Measurements from ENCODE around the gene RNASE12.
"Not testable (repeated sequence)": the region's sequence is repeated elsewhere in the genome, so short reads cannot be mapped to it uniquely, and the experiment has no call there.

The RNASE12 gene, protein sequence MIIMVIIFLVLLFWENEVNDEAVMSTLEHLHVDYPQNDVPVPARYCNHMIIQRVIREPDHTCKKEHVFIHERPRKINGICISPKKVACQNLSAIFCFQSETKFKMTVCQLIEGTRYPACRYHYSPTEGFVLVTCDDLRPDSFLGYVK

DNA sequence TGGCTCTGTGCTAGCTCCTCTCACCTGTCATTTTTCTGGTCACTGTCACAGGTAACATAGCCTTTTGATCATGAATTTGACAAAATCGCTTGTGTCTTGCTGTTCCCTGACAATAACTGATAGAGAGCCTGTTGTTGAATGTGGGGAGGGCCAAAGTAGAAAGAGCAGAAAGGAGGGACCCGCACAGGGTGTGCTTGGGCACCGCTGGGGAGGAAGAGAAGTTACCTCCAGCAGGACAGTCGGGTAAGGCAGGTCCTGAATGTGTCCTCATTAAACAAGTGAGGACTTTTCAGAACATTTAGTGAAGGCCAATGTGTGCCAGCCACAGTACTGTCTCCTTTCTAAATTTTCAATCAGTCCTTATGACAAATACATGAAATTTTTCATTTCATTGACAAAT lies at the start of gene RNASE12:
TSS of gene RNASE12 (minus strand) at position 142 of the 400 bp plus-strand sequence. CDS start 653 bp downstream, outside the sequence.
- intact Hi-C loops (cut with DNase I) = no loop called here
- DNase-seq = no peak

DNA sequence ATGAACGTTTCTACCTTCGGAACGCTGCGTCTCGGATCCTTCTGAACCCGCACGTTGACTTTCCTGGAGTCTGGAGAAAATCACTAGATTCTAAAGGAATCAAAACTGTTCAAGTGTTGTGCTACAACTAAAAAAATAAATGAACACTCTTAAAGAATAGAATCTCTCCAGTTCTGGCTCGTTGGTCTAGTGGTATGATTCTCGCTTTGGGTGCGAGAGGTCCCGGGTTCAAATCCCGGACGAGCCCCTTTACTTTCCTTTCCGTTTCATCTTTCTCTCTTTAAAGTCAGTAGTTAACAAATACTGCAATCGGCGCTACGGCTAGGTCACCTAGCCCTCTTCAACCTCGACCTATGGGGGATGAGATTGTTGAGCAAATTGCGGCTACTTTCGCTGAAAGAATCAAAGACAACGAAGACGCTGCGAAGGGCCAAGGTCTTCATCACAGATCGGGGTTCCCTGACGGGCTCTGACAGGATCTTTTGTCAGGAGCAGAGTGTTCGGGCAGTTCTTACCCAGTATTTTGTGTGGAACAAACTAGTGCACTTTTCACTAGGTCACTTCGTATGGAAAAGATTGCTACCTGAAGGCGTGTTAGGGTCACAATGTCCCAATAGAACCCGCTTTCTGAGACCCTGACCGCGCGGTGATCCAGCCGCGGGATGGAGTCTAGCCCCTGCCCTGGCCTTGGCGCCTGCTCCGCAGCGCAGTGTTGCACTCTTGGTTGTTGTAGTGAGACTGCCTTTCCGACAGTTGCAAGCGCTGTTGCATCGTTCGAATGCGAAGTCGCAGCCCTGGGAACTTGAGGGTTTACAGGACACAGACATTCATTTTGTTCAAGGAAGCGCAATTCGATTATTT lies 41.9 kb upstream of the RNASE12 start:
- peak in 4 of 10 donors; percentile 27 to 85 (median 55) for DNase-seq
- intact Hi-C loops (cut with DNase I) = loop anchor here (5.0 to 10.0 kb wide), 2 partner anchors 49 to 342 kb away; partner anchors contain the start of gene RNASE4

DNA sequence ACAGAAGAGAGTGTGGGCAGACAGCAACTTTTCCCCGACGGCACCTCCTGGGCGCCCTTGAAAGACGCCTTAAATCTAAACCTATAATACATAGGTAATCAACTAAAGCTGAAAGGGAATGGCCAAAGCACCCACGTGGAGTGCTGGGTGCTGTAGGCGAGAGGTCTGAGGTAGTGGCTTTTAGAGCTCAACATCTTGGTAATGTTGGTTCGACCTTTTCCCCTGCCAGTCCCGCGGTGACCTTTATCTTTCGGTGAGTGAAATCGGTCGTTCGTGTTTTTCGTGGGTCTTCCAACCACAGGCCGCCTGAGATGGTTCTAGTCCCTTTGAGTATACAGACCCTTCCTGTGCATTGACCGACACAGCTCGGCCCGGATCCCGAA lies 41.3 kb upstream of the RNASE12 start:
- DNase-seq = no peak
- intact Hi-C loops (cut with DNase I) = loop anchor here (5.0 to 10.0 kb wide), 2 partner anchors 50 to 342 kb away; partner anchors contain the start of gene RNASE4

DNA sequence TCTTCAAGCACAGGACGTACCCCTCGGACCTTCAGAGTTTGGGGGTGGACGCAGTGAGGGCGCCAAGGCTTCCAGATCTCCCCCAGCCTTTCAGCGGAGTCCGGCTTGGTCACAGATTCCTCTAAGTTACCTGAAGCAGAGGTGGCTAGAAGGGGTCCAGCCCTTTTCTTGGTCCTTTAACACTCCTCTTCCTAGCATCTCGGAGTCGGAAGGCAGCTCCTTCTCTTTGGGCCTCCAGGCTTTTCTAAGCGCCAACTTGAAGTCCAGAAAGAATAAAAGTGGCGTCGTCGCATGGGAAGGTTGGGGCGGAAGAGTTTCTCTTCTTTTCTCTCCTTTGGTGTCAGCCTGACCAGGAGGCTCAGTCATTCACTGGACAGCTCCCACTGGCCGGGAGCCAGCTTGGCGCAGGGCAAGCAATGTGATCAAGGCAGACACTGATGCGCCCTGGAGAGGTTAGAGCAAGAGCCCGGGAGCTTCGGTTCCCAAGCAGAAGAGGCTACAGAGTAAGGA lies 40.8 kb upstream of the RNASE12 start:
- DNase-seq = peak in 5 of 10 donors; percentile 39 to 92 (median 68)
- intact Hi-C loops (cut with DNase I) = loop anchor here (5.0 to 10.0 kb wide), 2 partner anchors 50 to 343 kb away; partner anchors contain the start of gene RNASE4

DNA sequence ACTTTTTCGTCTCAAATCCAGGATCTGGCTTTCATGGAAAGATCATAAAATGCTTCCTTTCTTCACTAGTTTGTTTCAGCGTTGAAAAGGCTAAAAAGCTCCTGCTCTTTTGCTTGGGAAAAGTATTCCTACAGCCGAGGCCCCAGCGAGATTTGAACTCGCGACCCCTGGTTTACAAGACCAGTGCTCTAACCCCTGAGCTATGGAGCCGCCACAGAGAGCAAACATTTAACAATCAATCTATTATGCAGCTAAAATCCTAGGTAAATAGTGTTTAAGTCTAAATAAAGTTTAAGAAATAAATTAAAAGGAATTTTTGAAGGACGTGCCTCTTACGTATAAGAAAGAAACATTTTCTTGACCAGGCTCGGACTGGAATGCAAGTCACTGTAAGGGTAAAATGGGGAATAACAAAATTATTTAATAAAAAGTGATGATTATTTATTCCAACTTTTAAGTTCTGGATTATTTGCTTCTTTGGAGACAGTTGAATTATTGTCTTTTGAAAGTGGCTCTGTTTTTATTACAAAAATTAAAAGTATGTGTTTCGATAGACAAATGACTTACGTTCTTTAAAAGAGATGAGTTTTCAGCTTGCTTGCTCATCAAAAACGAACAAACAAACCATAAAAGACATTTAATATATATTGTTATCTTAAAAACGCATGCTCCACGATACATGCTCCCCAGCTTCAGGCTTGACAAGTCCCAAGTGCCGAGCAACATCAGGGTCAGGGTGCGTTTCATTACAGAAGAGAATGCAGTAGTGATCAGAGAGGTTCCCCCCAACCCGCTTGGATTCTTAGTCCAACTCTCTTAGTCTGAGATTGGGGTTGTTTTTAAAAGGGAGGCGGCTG lies 40.1 kb upstream of the RNASE12 start:
- DNase-seq = peak in 4 of 10 donors; percentile 40 to 79 (median 44)
- intact Hi-C loops (cut with DNase I) = loop anchor here (5.0 to 10.0 kb wide), 2 partner anchors 51 to 344 kb away; partner anchors contain the start of gene RNASE4

DNA sequence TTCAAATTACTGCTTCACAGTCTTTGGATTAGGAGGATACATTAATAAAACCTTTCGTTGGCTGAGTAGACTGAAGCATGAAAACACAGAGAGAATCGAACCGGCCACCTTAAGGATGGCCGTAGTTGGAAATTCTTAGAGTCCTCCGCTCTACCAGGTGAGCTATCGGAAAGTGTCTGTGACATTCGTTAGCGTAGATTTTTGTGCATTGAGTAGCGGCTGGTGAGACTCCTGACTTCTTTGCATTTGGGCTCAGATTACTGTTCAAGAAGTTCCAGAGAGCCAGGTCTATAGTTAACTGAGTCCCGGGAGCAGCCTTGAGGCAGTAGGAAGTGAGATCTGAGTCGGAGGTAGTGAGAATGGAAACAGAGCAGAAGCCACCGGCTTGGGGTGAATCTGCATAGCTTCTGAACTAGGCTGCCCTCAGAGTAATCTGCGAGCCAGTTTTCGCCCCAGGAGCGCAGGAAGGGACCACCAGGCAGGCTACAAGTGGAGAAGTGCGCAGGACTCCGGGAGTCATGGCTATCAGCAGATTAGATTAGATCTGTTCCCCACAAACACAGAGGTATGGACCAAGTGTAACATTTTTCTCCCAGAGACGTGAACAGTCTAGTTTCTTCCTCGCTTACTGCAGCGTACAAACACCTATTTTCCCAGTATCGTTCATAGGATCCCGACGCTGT lies 39.3 kb upstream of the RNASE12 start:
- intact Hi-C loops (cut with DNase I) = loop anchor here (1.0 to 10.0 kb wide), 3 partner anchors 19 to 344 kb away; partner anchors contain the start of gene RNASE4
- DNase-seq = no peak

DNA sequence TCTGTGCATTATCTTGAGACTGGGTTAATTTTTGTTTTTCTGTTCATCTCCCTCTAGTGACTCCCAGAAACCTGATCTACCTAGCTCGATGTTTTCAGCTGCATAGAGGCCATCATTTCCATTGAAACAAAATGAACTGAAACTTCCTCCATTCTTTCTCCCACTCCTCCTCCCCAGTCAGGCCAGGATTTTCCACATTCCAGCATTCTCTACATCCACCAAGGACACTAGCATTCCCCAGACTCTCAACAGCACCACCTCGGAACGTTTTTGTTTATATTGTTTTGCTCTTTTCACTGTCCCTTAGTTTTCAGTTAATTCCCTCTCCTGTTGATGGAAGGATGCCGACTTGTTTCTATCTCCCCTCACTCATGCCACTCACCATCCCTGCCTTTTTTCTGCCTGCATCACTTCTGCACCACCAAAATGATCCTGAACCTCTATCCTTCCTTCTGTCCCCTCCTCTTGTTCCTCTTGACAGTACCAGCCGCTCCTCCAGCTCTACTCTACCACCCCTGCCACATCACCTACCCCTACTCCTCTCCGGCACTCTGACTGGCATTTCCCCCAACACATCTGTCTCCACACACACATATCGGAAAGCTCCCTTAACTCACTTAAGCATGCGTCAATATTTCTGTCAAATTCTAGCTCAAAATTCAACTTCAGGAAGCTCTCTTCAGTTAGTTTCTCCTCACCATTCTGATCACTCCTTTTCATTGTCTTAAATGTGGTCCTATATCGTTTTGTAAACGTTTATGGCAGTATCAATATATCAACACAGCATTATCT lies 37.1 kb upstream of the RNASE12 start:
- intact Hi-C loops (cut with DNase I) = no loop called here
- DNase-seq = no peak

DNA sequence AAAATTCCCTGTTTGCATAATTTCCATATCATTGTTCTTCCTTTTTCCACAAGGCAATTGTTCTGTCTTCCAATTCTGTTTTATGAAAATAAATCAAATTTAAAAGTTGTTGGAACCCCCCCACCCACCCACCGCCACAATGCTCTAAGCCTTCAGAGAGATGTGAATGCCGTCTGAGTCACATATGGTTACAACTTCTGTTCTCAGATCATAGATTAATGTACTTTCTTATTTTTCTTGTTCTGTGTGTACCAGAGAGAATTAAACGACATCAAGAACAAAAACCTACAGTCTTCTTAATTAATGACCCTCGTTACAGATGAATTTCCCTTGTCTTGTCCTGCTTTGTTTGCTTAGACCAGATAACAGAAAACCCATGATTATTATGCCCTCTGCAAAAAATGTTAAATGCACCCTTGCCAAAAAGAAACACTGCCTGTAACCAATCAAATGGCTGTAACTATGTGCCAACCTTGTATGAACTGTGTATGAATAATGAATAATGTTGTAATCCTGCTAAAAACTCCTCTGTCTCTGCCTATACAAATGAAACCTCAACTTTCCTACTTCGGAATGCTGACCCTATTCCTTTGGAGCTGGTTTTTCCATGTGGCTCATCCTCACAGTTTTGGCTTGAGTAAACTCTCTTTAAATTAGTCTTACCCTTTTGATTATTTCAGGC lies 36.3 kb upstream of the RNASE12 start:
- DNase-seq = no peak
- intact Hi-C loops (cut with DNase I) = no loop called here

DNA sequence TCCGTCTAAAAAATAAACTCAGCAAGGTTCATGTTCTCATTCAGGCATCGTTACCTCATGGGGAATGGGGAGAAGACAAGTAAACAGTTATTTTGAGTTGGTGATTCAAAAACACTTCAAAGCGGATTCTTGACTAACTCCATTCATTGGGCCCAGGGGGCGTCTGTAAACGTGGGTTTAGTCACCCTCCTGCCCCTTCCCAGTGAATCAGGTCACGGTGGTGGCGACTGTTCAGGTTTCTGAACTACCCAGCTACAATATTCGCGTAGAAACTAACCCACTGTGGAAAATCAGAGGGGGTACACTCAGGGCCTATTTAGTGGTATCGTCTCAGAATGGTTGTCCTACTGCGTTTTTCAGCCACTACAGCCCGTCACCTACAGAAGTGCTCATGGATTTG lies 35.1 kb upstream of the RNASE12 start:
- intact Hi-C loops (cut with DNase I) = no loop called here
- no peak for DNase-seq

DNA sequence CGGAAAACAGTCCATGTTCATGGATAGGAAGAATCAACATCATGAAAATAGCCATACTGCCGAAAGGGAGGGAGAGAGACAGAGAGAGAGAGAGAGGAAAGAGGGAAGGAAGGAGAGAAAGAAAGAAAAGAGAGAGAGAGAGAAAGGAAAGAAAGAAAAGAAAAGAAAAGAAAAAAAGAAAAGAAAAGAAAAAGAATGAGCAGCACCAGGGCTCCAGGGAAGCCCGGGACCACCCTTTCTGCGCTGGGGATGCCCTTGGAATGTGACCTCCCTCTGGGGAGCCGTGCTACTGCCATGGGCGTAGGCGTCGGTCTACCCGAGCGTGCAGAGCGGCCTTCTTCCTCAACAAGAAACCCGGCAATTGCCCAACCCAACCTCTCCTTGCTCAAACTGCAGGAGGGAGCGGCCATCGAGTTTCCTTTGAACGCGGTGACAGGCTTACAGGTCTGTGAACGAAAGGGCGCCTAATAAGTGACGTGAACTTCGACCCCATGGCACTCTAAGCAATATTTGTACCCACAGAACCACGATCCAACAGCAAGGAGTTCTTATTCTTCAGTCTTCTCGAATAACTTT lies 33.4 kb upstream of the RNASE12 start:
- DNase-seq = no peak
- intact Hi-C loops (cut with DNase I) = no loop called here

DNA sequence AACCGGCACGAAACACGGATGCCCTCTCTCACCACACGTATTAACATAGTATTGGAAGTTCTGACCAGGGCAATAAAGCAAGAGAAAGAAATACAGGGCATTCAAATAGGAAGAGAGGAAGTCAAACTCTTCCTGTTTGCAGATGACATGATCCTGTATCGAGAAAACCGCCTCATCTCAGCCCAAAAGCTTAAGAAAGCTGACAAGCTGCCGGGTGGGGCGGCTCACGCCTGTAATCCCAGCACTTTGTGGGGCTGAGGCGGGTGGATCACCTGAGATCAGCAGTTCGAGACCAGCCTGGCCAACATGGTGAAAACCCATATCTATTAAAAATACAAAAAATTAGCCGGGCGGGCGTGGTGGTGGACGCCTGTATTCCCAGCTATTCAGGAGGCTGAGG lies 32.6 kb upstream of the RNASE12 start:
- intact Hi-C loops (cut with DNase I) = no loop called here
- no peak for DNase-seq

DNA sequence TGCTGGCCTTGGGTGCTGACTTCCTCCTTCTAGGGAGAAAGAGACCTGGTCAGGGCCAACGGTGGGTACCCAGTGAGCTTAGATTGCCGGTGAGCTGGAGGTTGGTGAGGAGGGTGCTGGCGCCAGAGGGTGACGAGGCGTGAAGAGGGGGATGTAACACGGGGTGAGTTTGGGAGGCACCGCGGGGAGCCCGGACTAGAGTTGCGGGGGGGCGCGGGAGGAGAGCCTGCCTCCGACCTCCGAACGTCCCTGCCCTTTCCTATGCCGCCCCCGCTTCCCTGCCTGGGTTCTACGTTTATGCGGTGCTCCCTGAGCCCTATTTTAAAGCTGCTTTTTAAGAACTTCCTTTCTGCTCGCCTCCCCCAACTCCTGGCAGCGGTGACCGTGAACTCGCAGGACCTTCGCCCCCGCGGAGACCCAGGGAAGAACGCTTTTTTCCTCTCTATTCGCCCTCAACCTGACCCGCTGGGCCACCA lies 31.7 kb upstream of the RNASE12 start:
- intact Hi-C loops (cut with DNase I) = no loop called here
- DNase-seq = peak in 1 of 10 donors; percentile 51

DNA sequence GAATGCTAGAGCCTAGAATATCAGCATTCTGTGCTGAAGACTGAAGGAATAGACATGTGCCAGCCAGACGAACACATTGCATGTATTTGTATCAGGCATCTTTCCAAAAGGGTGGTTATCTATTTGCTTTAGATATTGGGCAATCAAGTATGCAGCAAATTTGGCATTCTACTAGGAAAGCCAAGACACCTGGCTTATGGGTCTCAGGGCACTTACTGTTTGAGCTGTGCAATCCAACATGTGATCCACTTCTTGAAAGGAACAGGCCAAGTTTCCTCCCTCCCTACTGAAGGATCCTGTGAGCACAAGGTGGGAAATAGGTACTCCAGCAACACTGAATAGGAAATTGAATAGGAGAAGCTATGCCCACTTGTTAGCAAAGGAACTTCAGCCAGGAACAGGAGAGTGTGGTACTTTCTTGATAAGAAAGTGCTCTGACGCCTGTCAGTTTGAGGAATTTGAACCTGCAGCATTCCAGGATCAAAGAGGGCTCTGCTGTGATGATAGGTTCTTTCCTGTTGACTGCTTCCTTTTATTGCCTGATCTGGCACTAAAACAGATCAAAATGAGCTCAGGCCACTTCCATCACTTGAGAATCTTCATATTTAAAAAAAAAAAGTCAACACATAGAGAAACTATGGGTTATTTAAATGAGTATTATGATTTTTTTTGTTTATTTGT lies 29.8 kb upstream of the RNASE12 start:
- no peak for DNase-seq
- intact Hi-C loops (cut with DNase I) = no loop called here

DNA sequence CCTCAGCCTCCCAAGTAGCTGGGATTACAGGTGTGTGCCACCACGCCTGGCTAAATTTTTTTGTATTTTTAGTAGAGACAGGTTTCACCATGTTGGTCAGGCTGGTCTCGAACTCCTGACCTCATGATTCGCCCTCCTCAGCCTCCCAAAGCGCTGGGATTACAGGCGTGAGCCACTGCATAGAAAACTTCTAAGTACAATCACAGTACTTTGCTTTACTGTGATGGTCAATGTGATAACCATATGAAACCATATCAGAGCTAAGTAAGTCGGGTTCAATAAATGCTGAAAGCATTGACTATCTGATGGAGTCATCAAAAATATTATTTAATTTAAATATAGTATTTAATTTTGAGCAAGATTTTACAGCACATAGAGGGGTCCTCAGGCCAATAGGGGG lies 28.5 kb upstream of the RNASE12 start:
- intact Hi-C loops (cut with DNase I); DNase-seq: not testable (repeated sequence)

DNA sequence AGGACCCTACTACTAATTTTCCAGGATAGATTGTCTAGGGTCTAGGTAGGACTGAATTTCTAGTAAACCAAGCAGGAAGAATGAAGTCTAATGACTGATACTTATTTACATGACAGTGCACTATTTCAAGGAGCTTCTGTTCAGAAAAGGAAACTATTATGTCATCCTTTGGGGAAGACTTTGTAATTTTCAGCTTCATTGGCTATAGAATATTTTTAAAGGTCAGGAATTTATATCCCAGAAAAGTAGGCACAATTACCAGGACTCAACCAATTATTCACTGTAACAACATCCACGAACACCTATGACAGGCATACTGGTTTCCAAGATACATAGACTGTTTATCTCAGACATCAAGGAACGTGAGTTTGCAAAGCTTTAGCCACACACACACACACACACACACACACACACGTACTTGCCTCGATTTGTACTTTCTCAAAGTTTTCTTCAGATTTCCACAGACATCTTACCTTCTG lies 27.1 kb upstream of the RNASE12 start:
- DNase-seq = no peak
- intact Hi-C loops (cut with DNase I) = no loop called here

DNA sequence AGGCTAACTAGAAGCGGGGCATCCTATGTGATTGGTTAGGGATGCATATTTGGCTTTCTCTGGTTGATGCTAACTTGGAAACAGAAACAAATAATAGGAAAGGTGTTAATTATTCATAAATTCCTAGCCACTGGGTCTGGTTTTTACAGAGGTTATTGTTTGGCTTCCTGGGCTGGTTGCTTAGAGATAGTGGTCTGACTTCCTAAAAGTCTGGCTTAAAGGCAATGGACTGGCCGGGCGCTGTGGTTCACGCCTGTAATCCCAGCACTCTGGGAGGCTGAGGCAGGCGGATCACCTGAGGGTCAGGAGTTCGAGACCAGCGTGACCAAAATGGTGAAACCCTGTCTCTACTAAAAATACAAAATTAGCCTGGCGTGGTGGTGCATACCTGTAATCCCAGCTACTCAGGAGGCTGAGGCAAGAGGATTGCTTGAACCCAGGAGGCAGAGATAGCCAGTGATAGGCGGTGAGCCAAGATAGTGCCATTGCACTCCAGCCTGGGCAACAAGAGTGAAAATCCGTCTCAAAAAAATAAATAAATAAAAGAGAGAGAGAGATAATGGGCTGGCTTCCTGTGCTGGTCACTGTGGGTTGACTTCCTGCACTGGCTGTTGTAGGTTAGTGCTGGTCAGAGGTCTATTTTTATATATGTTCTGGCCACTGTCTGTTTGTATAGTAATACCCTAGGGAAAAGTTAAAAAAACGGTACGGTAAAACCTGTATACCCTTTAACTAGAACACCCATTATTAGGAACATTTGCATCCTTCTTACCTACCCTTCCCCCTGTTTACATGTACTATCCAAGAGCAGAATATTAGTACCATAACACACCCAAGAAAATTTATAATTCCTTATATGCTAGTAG lies 26.2 kb upstream of the RNASE12 start:
- intact Hi-C loops (cut with DNase I) = no loop called here

More for the DNA sequence above, 26.2 kb upstream of the RNASE12 start:
- peak in 1 of 10 donors; percentile 54 for DNase-seq

All from posterior cingulate gyrus (tissue), 11 donors.